Measurements from ENCODE around the gene SCAMP4. TPM values are rescaled to one million over a fixed set of nuclear protein-coding genes. Genes with fewer than 3 reads are reported as not detected.
A peak's percentile ranks its signal among the peaks of the same experiment; 100 is the strongest.

Gene SCAMP4
- total RNA-seq, 1 donor from 2014 or later: 71.2 TPM

GRCh38 chr19:1969176-1970002 is 64.2 kb downstream of the SCAMP4 start:
- DNase-seq (ENCODE audit: low read depth, low spot score): no peak
- Mint-ChIP-seq H3K4me1 (no peaks in the 10 kb centered on the region), H3K36me3 (ENCODE audit: low read depth) (no peaks in the 10 kb centered on the region), H3K4me3 (no peak overlapping the region), H3K9me3 (no peaks in the 10 kb centered on the region), H3K27ac (ENCODE audit: unreplicated experiment) (peak overlapping the region; percentile 43), H3K27me3 (ENCODE audit: low read depth) (no peaks in the 10 kb centered on the region)
- TF ChIP-seq, protein P1, sequence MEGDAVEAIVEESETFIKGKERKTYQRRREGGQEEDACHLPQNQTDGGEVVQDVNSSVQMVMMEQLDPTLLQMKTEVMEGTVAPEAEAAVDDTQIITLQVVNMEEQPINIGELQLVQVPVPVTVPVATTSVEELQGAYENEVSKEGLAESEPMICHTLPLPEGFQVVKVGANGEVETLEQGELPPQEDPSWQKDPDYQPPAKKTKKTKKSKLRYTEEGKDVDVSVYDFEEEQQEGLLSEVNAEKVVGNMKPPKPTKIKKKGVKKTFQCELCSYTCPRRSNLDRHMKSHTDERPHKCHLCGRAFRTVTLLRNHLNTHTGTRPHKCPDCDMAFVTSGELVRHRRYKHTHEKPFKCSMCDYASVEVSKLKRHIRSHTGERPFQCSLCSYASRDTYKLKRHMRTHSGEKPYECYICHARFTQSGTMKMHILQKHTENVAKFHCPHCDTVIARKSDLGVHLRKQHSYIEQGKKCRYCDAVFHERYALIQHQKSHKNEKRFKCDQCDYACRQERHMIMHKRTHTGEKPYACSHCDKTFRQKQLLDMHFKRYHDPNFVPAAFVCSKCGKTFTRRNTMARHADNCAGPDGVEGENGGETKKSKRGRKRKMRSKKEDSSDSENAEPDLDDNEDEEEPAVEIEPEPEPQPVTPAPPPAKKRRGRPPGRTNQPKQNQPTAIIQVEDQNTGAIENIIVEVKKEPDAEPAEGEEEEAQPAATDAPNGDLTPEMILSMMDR (conservative IDR thresholded peaks at IDR 0.05): no peak

DNA sequence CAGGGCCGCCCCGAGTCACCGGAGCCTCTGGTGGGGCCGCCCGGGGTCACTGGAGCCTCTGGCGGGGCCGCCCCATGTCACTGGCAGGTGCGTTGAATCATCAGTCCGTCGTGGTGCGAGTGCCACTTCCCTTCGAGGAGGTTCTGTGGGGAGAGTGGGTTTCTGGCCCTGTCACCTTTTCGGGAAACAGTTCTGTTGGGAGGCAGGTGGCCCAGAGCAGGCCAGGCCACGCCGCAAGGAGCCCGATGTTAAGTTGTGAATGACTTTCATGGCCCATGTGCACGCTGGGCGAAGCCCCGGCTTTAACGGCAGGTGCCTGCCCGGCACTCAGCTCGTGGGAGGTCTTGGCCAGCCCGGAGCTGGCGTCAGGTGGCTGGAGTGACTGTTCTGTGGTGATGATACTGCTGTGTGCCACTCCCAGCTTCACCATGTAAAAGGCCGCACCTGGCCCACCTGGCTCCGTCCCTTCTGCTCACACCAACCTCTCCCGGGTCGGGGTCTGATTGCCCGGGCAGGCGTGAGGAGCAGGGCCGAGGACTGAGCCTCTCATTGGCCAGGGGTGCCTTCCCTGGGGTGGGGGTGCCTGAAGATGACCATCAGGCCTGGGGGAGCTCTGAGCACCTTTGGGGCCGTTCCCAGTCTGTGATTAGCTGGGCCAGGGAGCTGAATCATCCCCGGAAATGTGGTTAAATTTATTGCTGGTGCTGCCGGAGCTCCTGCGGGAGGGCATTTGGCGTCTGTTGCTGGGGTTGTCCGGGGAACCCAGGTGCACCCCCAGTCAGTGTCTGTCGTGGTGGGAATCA is 65.0 kb downstream of the SCAMP4 start:
- no peak for DNase-seq (ENCODE audit: low read depth, low spot score)
- no peak overlapping the region for H3K4me3 Mint-ChIP-seq
- no peak overlapping the region for H3K27ac Mint-ChIP-seq (ENCODE audit: unreplicated experiment)
- no peaks in the 10 kb centered on the region for H3K4me1 Mint-ChIP-seq
- TF ChIP-seq, protein P1 (conservative IDR thresholded peaks at IDR 0.05): no peak
- no peaks in the 10 kb centered on the region for H3K9me3 Mint-ChIP-seq
- H3K27me3 Mint-ChIP-seq (ENCODE audit: low read depth): no peaks in the 10 kb centered on the region
- no peaks in the 10 kb centered on the region for H3K36me3 Mint-ChIP-seq (ENCODE audit: low read depth)

GRCh38 chr19:1970806-1971502 is 65.8 kb downstream of the SCAMP4 start:
- Mint-ChIP-seq H3K4me3 (no peak overlapping the region), H3K27ac (ENCODE audit: unreplicated experiment) (no peak overlapping the region), H3K9me3 (no peaks in the 10 kb centered on the region), H3K4me1 (no peaks in the 10 kb centered on the region), H3K36me3 (ENCODE audit: low read depth) (no peaks in the 10 kb centered on the region), H3K27me3 (ENCODE audit: low read depth) (no peaks in the 10 kb centered on the region)
- TF ChIP-seq, protein P1 (conservative IDR thresholded peaks at IDR 0.05): no peak
- no peak for DNase-seq (ENCODE audit: low read depth, low spot score)

- no peak overlapping the region for H3K4me3 Mint-ChIP-seq
- no peaks in the 10 kb centered on the region for H3K9me3 Mint-ChIP-seq
- no peak for DNase-seq (ENCODE audit: low read depth, low spot score)
- H3K4me1 Mint-ChIP-seq: no peaks in the 10 kb centered on the region
- H3K36me3 Mint-ChIP-seq (ENCODE audit: low read depth): no peaks in the 10 kb centered on the region
- TF ChIP-seq, protein P1 (conservative IDR thresholded peaks at IDR 0.05): no peak
- H3K27ac Mint-ChIP-seq (ENCODE audit: unreplicated experiment): no peak overlapping the region
- H3K27me3 Mint-ChIP-seq (ENCODE audit: low read depth): no peaks in the 10 kb centered on the region
Measured at GRCh38 chr19:1974381-1975161, 69.4 kb downstream of the SCAMP4 start.

DNA sequence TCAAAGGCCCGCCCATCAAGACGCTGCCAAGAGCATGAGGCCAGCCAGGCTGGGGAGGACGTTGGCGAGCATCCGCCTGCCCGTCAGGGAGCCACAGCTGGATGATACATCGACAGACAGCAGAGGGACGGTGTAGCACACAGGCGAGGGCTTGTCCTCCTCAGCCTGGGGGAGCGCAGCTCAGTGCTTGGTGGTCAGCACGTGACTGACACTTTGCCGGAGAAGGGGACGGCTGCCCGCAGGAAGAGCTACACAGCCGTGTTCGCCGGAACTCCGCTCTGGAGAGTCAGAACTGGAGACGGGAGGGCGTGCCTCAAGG is 69.9 kb downstream of the SCAMP4 start:
- H3K36me3 Mint-ChIP-seq (ENCODE audit: low read depth): no peaks in the 10 kb centered on the region
- no peaks in the 10 kb centered on the region for H3K4me1 Mint-ChIP-seq
- TF ChIP-seq, protein P1 (conservative IDR thresholded peaks at IDR 0.05): no peak
- no peak overlapping the region for H3K4me3 Mint-ChIP-seq
- no peaks in the 10 kb centered on the region for H3K27me3 Mint-ChIP-seq (ENCODE audit: low read depth)
- peak overlapping the region; percentile 67 for H3K27ac Mint-ChIP-seq (ENCODE audit: unreplicated experiment)
- H3K9me3 Mint-ChIP-seq: no peaks in the 10 kb centered on the region
- DNase-seq (ENCODE audit: low read depth, low spot score): no peak

Data from neural crest cell (in vitro differentiated cells).